GM23338 (cell line): ENCODE results near the gene KCNIP1. TPM values are rescaled to one million over a fixed set of nuclear protein-coding genes. Genes with fewer than 3 reads are reported as not detected.

ENCODE experiments used
- ATAC-seq: fragments of 200-7000 bp; cut with Tn5 transposase; 3 replicates; pipeline ENCODE4 v1.9.1; 2020
- DNase-seq: peaks from one replicate; pipeline ENCODE4 v3.0.0-alpha.2; 2015; ENCODE audit warnings: low spot score
- H2AFZ ChIP-seq: fragments of 200-600 bp; sonication (generic); 2 replicates; pipeline ENCODE4 v1.8.0; 2016; ENCODE audit warnings: antibody characterized with exemption, mild to moderate bottlenecking, moderate library complexity
- H3F3A ChIP-seq: fragments of 200-600 bp; sonication (generic); replicated peaks from 2 replicates; pipeline ENCODE4 v1.8.0; 2017; ENCODE audit warnings: antibody characterized with exemption, mixed run types, low read depth
- H3K27ac ChIP-seq: fragments of 200-600 bp; sonication (generic); 2 replicates; pipeline ENCODE4 v1.6.1; 2016; ENCODE audit warnings: low read depth
- H3K27me3 ChIP-seq: fragments of 200-600 bp; sonication (generic); 2 replicates; pipeline ENCODE4 v1.8.0; 2016; ENCODE audit warnings: mild to moderate bottlenecking, mixed run types, moderate library complexity; ENCODE audit not compliant: insufficient read depth
- H3K36me3 ChIP-seq: fragments of 200-600 bp; sonication (generic); 2 replicates; pipeline ENCODE4 v1.8.0; 2016; ENCODE audit warnings: mild to moderate bottlenecking; ENCODE audit not compliant: insufficient read depth
- H3K4me1 ChIP-seq: fragments of 200-600 bp; sonication (generic); 2 replicates; pipeline ENCODE4 v1.8.0; 2016; ENCODE audit warnings: mild to moderate bottlenecking, moderate library complexity; ENCODE audit not compliant: insufficient read depth
- H3K4me2 ChIP-seq: fragments of 200-600 bp; sonication (generic); 2 replicates; pipeline ENCODE4 v1.7.1; 2017; ENCODE audit warnings: mixed run types
- H3K4me3 ChIP-seq: fragments of 200-600 bp; sonication (generic); 2 replicates; pipeline ENCODE4 v1.6.1; 2016; ENCODE audit warnings: mixed run types
- H3K79me2 ChIP-seq: fragments of 200-600 bp; sonication (generic); replicated peaks from 2 replicates; pipeline ENCODE4 v1.8.0; 2017; ENCODE audit warnings: mild to moderate bottlenecking; ENCODE audit not compliant: insufficient read depth
- H3K9me2 ChIP-seq: fragments of 200-600 bp; sonication (generic); 2 replicates; pipeline ENCODE4 v1.8.0; 2017; ENCODE audit not compliant: insufficient read depth
- H4K20me1 ChIP-seq: fragments of 200-600 bp; sonication (generic); replicated peaks from 2 replicates; pipeline ENCODE4 v1.8.0; 2017; ENCODE audit warnings: mild to moderate bottlenecking; ENCODE audit not compliant: insufficient read depth
- H3K27ac Mint-ChIP-seq: 2 replicates; pipeline ENCODE4 v1.8.0; 2020; ENCODE audit warnings: inconsistent platforms, mild to moderate bottlenecking, moderate library complexity, mixed read lengths
- H3K27me3 Mint-ChIP-seq: 3 replicates; pipeline ENCODE4 v1.8.0; 2022; ENCODE audit warnings: low read depth, mild to moderate bottlenecking, moderate library complexity, mixed read lengths, inconsistent platforms; ENCODE audit not compliant: insufficient read depth, poor library complexity
- H3K36me3 Mint-ChIP-seq: 3 replicates; pipeline ENCODE4 v1.8.0; 2021; ENCODE audit warnings: low read depth, mild to moderate bottlenecking, inconsistent platforms, moderate library complexity, mixed read lengths
- H3K4me1 Mint-ChIP-seq: 3 replicates; pipeline ENCODE4 v1.8.0; 2020; ENCODE audit warnings: mild to moderate bottlenecking, inconsistent platforms, mixed read lengths
- H3K4me3 Mint-ChIP-seq: 3 replicates; pipeline ENCODE4 v1.8.0; 2021; ENCODE audit warnings: moderate library complexity, mild to moderate bottlenecking, inconsistent platforms, mixed read lengths
- H3K9me3 Mint-ChIP-seq: 3 replicates; pipeline ENCODE4 v1.8.0; 2020; ENCODE audit warnings: moderate library complexity, mild to moderate bottlenecking, inconsistent platforms, mixed read lengths
- CREB1 ChIP-seq: fragments of 250-450 bp; sonication (Bioruptor Pico); IDR thresholded peaks from 2 replicates; pipeline ENCODE4 v1.5.0; 2020; ENCODE audit warnings: low read depth, mild to moderate bottlenecking, moderate library complexity
- CTCF ChIP-seq, 2 experiments: fragments of 200-600 bp in 1 of 2; sonication (generic) in 1 of 2; conservative IDR thresholded peaks; 2 replicates each; pipeline versions ENCODE4 v1.5.1 to v1.6.1; 2016 to 2017; ENCODE audit warnings: antibody characterized with exemption in 2 of 2, low read depth in 2 of 2, mild to moderate bottlenecking in 2 of 2, moderate library complexity in 1 of 2
- ETS1 ChIP-seq: IDR thresholded peaks from 2 replicates; pipeline ENCODE4 v1.6.1; 2016; ENCODE audit warnings: antibody characterized with exemption
- EZH2phosphoT487 ChIP-seq: fragments of 200-600 bp; sonication (generic); IDR thresholded peaks from one replicate; pipeline ENCODE4 v1.8.1; 2018; ENCODE audit warnings: antibody characterized with exemption; ENCODE audit not compliant: unreplicated experiment
- JUNB ChIP-seq: IDR thresholded peaks from one replicate; pipeline ENCODE4 v1.6.1; 2016; ENCODE audit warnings: antibody characterized with exemption; ENCODE audit not compliant: unreplicated experiment
- NANOG ChIP-seq: IDR thresholded peaks from 2 replicates; pipeline ENCODE4 v1.6.1; 2016; ENCODE audit warnings: antibody characterized with exemption, borderline replicate concordance
- POLR2AphosphoS5 ChIP-seq: IDR thresholded peaks from 2 replicates; pipeline ENCODE4 v1.6.1; 2016; ENCODE audit warnings: antibody characterized with exemption, low read depth
- REST ChIP-seq: IDR thresholded peaks from one replicate; pipeline ENCODE4 v1.6.1; 2018; ENCODE audit warnings: antibody characterized with exemption; ENCODE audit not compliant: unreplicated experiment
- STAT1 ChIP-seq: IDR thresholded peaks from one replicate; pipeline ENCODE4 v1.6.1; 2016; ENCODE audit warnings: antibody characterized with exemption; ENCODE audit not compliant: unreplicated experiment
- ZNF114 ChIP-seq: fragments of 250-450 bp; sonication (Bioruptor Pico); IDR thresholded peaks from 2 replicates; pipeline ENCODE4 v1.5.0; 2020; ENCODE audit warnings: mild to moderate bottlenecking, moderate library complexity
- ZNF331 ChIP-seq: fragments of 250-450 bp; sonication (Bioruptor Pico); IDR thresholded peaks from 2 replicates; pipeline ENCODE4 v1.5.0; 2020; ENCODE audit warnings: low read depth, mild to moderate bottlenecking, moderate library complexity
- ZNF462 ChIP-seq: fragments of 250-450 bp; sonication (Bioruptor Pico); IDR thresholded peaks from 2 replicates; pipeline ENCODE4 v1.5.0; 2020; ENCODE audit warnings: mild to moderate bottlenecking, moderate library complexity
- polyA plus RNA-seq: library from polyadenylated mRNA; unstranded; fragments of >200 nt; fragmentation: Nextera tagmentation; extraction: Ambion mirVana; gene quantifications from 2 replicates; pipeline ENCODE4 v1.2.1, GENCODE V29; 2016
- total RNA-seq: library from RNA; depleted of rRNA; stranded (reverse); fragments of >200 nt; shearing (Covaris generic); gene quantifications from 2 replicates; pipeline ENCODE4 v1.2.3, GENCODE V29; 2014

The KCNIP1 gene
- total and polyA plus RNA-seq, 2 experiments from 2014 or later: 0.31 to 0.87 TPM

DNA sequence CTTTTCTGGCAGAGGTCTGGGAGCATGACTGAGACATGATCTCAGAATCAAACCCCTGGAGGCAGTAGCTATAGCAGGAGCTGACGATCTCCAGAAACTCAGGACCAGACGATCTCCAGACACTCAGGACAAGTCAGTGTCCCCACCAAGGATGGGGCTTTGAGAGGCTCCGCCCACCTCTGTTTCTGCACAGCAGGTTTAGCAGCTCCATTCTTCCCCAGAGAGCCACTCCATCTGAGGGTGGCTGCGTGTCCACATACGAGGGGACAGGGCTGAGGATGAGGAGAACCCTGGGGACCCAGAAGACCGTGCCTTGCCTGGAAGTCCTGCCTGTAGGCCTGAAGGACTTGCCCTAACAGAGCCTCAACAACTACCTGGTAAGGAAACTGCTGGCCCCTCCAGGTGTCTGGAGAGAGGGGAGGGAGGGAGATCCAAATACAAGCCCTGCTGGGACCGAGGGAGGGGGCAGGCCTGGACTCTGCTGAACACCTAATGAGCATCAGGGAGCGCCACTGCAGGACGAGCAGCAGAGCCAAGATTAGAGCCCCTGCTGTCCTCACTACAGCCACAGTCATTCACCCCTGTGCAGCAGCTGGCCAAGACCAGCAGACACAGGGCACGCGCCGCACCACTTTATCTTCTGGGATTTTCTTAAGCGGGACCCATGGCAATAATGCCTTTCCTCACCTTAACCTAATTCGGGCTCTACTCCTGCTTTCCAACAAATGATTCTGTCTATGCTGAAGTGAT, 279.9 kb downstream of the KCNIP1 start, which contains the start of gene GABRP (continued):
- TF ChIP-seq CTCF (conservative IDR thresholded peaks at IDR 0.05; ENCODE audit: low read depth in 2 of 2): no peak
- TF ChIP-seq ZNF114 (CRISPR knock-in tag): no peak
- no peak for TF ChIP-seq POLR2AphosphoS5

GRCh38 chr5:170785416-170785815, 281.6 kb downstream of the KCNIP1 start:
- H3K27ac Mint-ChIP-seq: no peak overlapping the region
- H3K9me3 Mint-ChIP-seq: no peaks in the 10 kb centered on the region
- Histone ChIP-seq H2AFZ (no peak overlapping the region; the same call in 1 of the 2 replicates), H4K20me1 (no peaks in the 10 kb centered on the region), H3K4me1 (0 out of 2 replicates have a peak, but pooled peaks cover 3% of the 10 kb centered on the region), H3K4me3 (no peak overlapping the region), H3K27ac (no peak overlapping the region), H3K36me3 (no peaks in the 10 kb centered on the region; the same call in 1 of the 2 replicates), H3F3A (no peaks in the 10 kb centered on the region), H3K9me2 (peaks cover 15% of the 10 kb centered on the region; the same call in 1 of the 2 replicates), H3K27me3 (no peaks in the 10 kb centered on the region; the same call in 1 of the 2 replicates), H3K79me2 (no peaks in the 10 kb centered on the region), H3K4me2 (no peak overlapping the region)
- peaks cover 10% of the 10 kb centered on the region for H3K27me3 Mint-ChIP-seq
- no peak for ATAC-seq
- no peaks in the 10 kb centered on the region; the same call in 2 of the 3 replicates for H3K36me3 Mint-ChIP-seq
- no peak overlapping the region for H3K4me3 Mint-ChIP-seq
- peaks cover 23% of the 10 kb centered on the region for H3K4me1 Mint-ChIP-seq
- DNase-seq: no peak
- TF ChIP-seq ZNF114 (CRISPR knock-in tag) (no peak), JUNB (no peak), ZNF462 (CRISPR knock-in tag) (no peak), REST (no peak), NANOG (no peak), STAT1 (no peak), EZH2phosphoT487 (no peak), ZNF331 (CRISPR knock-in tag) (no peak), ETS1 (no peak), CREB1 (no peak), POLR2AphosphoS5 (no peak)
